SU-DHL-6 (cell line): ENCODE results near the gene ARPC1B.

Source experiments
- H2AFZ ChIP-seq: fragments of 200-600 bp; sonication (generic); 2 replicates; pipeline ENCODE4 v1.6.1; 2014; ENCODE audit warnings: low read depth, mild to moderate bottlenecking, moderate library complexity, mixed read lengths, antibody characterized with exemption, low read length; ENCODE audit not compliant: severe bottlenecking
- H3F3A ChIP-seq: fragments of 200-600 bp; shearing (Covaris generic); 2 replicates; pipeline ENCODE4 v1.6.0; 2016; ENCODE audit warnings: antibody characterized with exemption, mild to moderate bottlenecking; ENCODE audit not compliant: insufficient read depth
- H3K27ac ChIP-seq: fragments of 200-600 bp; sonication (generic); 2 replicates; pipeline ENCODE4 v1.5.1; 2016; ENCODE audit warnings: low read depth, mild to moderate bottlenecking, low read length, moderate library complexity, mixed read lengths
- H3K27me3 ChIP-seq: fragments of 200-600 bp; sonication (generic), shearing (Covaris generic); 2 replicates; pipeline ENCODE4 v1.6.0; 2014; ENCODE audit warnings: mild to moderate bottlenecking, low read length
- H3K36me3 ChIP-seq: fragments of 200-600 bp; sonication (generic); 2 replicates; pipeline ENCODE4 v1.6.1; 2014; ENCODE audit warnings: mild to moderate bottlenecking, low read length, mixed read lengths
- H3K4me2 ChIP-seq: fragments of 300-600, 200-600 bp; shearing (Covaris generic), sonication (generic); 2 replicates; pipeline ENCODE4 v1.6.0; 2014; ENCODE audit warnings: low read length, low read depth, mild to moderate bottlenecking; ENCODE audit not compliant: poor library complexity, severe bottlenecking
- H3K4me3 ChIP-seq: fragments of 200-600 bp; sonication (generic); 2 replicates; pipeline ENCODE4 v1.5.1; 2014; ENCODE audit warnings: antibody characterized with exemption, low read length, mild to moderate bottlenecking, mixed read lengths; ENCODE audit not compliant: insufficient read depth, poor library complexity, severe bottlenecking
- H3K79me2 ChIP-seq: fragments of 200-600 bp; sonication (generic); 2 replicates; pipeline ENCODE4 v1.6.1; 2014; ENCODE audit warnings: mild to moderate bottlenecking, low read length, moderate library complexity; ENCODE audit not compliant: insufficient read depth
- H3K9ac ChIP-seq: fragments of 200-600 bp; sonication (generic); 2 replicates; pipeline ENCODE4 v1.7.0; 2014; ENCODE audit warnings: mild to moderate bottlenecking, low read length
- H3K9me2 ChIP-seq: fragments of 200-600 bp; sonication (generic); replicated peaks from 2 replicates; pipeline ENCODE4 v1.6.1; 2014; ENCODE audit warnings: low read length; ENCODE audit not compliant: insufficient read depth
- H3K9me3 ChIP-seq: fragments of 200-600 bp; sonication (generic); 2 replicates; pipeline ENCODE4 v1.6.1; 2014; ENCODE audit warnings: low read length, mixed read lengths; ENCODE audit not compliant: insufficient read depth
- H4K20me1 ChIP-seq: fragments of 200-600 bp; sonication (generic); 2 replicates; pipeline ENCODE4 v1.6.1; 2014; ENCODE audit warnings: low read depth, mild to moderate bottlenecking, antibody characterized with exemption, low read length, moderate library complexity, mixed read lengths
- EZH2phosphoT487 ChIP-seq: fragments of 200-600 bp; sonication (generic), shearing (Covaris generic); conservative IDR thresholded peaks from 2 replicates; pipeline ENCODE4 v1.6.1; 2018; ENCODE audit warnings: mild to moderate bottlenecking, antibody characterized with exemption, low read length, moderate library complexity, mixed read lengths
- TF ChIP-seq, protein P1 (sequence below): fragments of 200-600 bp; sonication (generic); IDR thresholded peaks from one replicate; pipeline ENCODE4 v1.5.1; 2017; ENCODE audit warnings: antibody characterized with exemption, mild to moderate bottlenecking, low read length, moderate library complexity; ENCODE audit not compliant: insufficient read depth, poor library complexity, severe bottlenecking

ARPC1B gene

DNA sequence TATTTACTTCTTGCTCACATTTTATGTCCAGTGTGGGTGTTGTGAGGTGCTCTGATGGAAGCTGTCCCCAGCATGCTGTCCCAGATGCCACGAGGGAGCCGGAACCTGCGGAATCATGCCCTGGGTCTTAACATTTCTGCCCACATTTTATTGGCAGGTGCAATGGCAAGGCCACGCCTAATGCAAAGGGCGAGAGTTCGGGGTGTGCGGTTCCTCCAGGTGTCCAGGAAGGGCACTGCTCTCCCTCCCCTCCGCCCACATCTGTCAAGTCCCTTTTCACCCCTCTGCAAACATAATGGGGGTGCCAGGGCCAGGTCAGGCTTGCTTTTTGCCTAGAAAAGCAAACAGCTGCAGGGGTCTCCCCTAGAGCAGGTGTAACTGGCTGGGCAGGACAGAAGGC lies 17.5 kb downstream of the ARPC1B start:
- TF ChIP-seq, protein P1, sequence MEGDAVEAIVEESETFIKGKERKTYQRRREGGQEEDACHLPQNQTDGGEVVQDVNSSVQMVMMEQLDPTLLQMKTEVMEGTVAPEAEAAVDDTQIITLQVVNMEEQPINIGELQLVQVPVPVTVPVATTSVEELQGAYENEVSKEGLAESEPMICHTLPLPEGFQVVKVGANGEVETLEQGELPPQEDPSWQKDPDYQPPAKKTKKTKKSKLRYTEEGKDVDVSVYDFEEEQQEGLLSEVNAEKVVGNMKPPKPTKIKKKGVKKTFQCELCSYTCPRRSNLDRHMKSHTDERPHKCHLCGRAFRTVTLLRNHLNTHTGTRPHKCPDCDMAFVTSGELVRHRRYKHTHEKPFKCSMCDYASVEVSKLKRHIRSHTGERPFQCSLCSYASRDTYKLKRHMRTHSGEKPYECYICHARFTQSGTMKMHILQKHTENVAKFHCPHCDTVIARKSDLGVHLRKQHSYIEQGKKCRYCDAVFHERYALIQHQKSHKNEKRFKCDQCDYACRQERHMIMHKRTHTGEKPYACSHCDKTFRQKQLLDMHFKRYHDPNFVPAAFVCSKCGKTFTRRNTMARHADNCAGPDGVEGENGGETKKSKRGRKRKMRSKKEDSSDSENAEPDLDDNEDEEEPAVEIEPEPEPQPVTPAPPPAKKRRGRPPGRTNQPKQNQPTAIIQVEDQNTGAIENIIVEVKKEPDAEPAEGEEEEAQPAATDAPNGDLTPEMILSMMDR = no peak
- no peak for TF ChIP-seq EZH2phosphoT487
- Histone ChIP-seq H3K9me2 (no peaks in the 10 kb centered on the region), H3K36me3 (no peaks in the 10 kb centered on the region), H3K79me2 (no peaks in the 10 kb centered on the region), H4K20me1 (no peaks in the 10 kb centered on the region; the same call in 1 of the 2 replicates), H3K27me3 (no peaks in the 10 kb centered on the region), H3K4me2 (no peak overlapping the region), H3K9ac (no peak overlapping the region), H3K27ac (no peak overlapping the region), H3K4me3 (no peak overlapping the region), H3F3A (peaks cover 32% of the 10 kb centered on the region), H2AFZ (no peak overlapping the region), H3K9me3 (no peaks in the 10 kb centered on the region)

DNA sequence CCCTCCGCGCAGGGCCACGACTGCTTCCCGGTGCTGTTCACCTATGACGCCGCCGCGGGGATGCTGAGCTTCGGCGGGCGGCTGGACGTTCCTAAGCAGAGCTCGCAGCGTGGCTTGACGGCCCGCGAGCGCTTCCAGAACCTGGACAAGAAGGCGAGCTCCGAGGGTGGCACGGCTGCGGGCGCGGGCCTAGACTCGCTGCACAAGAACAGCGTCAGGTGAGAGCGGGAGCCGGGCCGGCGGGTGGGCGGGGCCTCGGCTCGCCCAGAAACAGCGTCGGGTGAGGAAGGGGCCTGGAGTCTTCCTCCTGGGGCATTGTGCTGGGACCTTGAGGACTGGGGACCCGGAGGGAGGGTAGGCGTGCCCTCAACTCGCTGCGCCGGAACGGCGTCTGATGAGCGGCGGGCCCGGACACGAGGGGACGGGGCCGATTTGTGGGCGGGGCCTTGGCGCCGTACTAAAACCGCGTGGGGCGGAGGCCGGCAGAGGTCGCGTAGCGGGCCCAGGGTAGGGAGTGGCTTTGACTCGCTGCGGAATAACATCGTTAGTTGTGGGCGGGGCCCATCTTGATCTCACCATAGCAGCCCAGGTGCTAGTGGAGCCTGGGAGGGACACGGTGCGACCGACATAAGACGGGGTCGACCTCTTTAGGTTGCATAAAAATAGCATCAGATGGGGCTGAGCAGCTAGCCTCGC lies 18.3 kb downstream of the ARPC1B start:
- no peak overlapping the region for H2AFZ ChIP-seq
- H3K9me3 ChIP-seq = no peaks in the 10 kb centered on the region
- no peak overlapping the region for H3K9ac ChIP-seq
- TF ChIP-seq, protein P1 = no peak
- TF ChIP-seq EZH2phosphoT487 = no peak
- H4K20me1 ChIP-seq = no peaks in the 10 kb centered on the region; the same call in 1 of the 2 replicates
- no peaks in the 10 kb centered on the region for H3K9me2 ChIP-seq
- no peak overlapping the region for H3K4me3 ChIP-seq
- H3K4me2 ChIP-seq = peak overlapping the region; percentile 11
- no peaks in the 10 kb centered on the region for H3K36me3 ChIP-seq
- no peaks in the 10 kb centered on the region for H3K79me2 ChIP-seq
- H3K27me3 ChIP-seq = no peaks in the 10 kb centered on the region
- peaks cover 33% of the 10 kb centered on the region for H3F3A ChIP-seq
- peak overlapping the region; percentile 21; the same call in 1 of the 2 replicates for H3K27ac ChIP-seq

DNA sequence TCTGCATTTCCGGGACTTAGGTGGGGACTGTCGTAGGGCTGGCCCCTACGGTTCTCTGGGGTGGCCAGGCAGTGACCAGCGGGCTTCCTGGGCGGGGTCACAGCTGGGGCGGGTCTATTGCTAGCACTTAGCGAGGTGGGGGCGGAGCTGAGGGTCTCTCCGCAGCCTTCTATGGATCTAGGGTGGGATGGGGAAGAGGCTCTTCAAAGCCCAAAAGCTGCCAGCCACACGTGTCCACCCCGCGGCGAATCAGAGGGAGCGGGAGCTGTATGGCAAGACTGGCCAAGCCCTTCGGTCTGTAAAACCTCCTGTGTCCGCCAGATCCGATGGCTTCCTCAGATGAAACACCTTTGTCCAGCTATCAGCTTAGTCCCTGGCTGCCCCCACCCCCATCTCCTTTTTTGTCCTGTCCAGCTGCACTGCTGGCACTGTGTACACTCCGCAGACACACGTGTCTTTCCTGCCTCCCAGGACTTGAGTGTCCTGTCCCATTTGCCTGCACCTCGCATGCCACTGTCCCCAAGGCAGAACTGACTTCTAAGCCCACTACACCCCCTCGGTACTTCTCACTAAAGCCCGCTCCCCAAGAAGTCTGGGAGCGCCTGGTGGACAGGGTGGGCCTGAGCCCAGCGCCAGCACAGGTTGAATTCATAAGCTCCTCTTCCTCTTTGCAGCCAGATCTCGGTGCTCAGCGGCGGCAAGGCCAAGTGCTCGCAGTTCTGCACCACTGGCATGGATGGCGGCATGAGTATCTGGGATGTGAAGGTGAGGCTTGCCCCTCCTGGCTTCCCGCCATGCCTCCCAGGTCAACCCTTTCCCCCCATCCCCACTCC lies 19.0 kb downstream of the ARPC1B start:
- no peaks in the 10 kb centered on the region for H3K79me2 ChIP-seq
- TF ChIP-seq, protein P1 = no peak
- TF ChIP-seq EZH2phosphoT487 = no peak
- H3K9me2 ChIP-seq = no peaks in the 10 kb centered on the region
- H2AFZ ChIP-seq = no peak overlapping the region
- no peaks in the 10 kb centered on the region for H3K36me3 ChIP-seq
- no peak overlapping the region for H3K4me3 ChIP-seq
- no peak overlapping the region for H3K9ac ChIP-seq
- peak overlapping the region; percentile 21; the same call in 1 of the 2 replicates for H3K27ac ChIP-seq
- H3K27me3 ChIP-seq = no peaks in the 10 kb centered on the region
- H4K20me1 ChIP-seq = no peaks in the 10 kb centered on the region; the same call in 1 of the 2 replicates
- H3K4me2 ChIP-seq = no peak overlapping the region
- peaks cover 37% of the 10 kb centered on the region for H3F3A ChIP-seq
- no peaks in the 10 kb centered on the region for H3K9me3 ChIP-seq
